NCI-H510A (cell line): ENCODE measurements around the gene ARRB1.
"Not testable (repeated sequence)": the region's sequence is repeated elsewhere in the genome, so short reads cannot be mapped to it uniquely, and the experiment has no call there.

Experiments used
- DNase-seq: peaks from one replicate; lab custom pipeline; 2025; lab: John Stamatoyannopoulos, UW

The ARRB1 gene

GRCh38 chr11:75342966-75343870 is 8.2 kb downstream of the ARRB1 start:
- peak; percentile 93 for DNase-seq

DNA sequence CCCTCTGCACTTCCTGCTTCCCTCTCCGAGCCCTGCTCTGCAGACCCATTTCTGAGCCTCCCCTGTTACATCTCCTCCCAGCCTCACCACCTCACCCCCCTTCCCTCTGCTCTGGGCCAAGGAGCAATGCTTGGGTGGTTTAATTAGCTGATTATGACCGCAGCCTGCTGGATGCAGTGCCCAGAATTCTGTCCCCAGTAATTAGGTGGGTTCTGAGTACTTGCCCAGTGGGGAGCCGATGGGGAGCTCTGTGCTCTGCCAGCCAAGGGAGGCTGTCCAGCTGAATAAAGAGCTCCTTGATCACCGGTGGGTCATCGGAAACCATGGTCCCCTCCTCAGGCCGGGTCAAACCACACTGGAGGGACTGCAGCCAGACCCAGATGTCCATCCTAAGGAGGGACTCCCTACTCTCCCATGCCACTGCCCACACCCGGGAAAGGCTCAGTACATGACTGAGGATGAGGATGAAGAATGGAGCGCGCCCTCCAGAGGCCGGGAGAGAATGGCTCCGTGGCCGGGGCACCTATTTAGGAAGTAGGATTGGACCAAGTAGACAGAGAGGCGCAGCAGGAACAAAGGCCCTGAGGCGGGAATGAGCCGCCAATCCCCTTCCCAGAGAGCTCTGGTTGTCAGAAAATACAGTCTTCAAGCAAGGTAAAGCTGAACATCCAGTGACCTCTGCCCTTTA is 9.1 kb downstream of the ARRB1 start:
- DNase-seq, result no peak

DNA sequence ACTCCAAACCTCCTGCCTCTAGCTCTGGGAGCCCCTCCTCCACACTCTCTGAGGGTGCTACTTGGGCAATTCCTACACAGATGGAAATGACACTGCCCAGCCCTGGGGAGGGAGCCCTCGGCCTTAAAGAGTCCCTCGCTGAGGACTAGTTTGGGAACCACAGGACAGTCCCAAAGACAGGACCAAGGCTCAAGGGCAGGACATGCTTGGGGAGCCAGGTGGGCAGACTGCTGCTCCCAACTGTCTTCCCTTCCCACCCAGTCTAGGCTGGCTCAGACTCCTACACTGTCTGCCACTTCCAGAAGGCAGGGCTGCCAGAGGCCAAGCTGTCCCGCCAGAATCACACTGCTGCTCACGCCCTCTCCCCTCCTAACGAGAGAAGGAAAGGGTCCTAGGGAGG is 9.8 kb downstream of the ARRB1 start:
- DNase-seq, result no peak

DNA sequence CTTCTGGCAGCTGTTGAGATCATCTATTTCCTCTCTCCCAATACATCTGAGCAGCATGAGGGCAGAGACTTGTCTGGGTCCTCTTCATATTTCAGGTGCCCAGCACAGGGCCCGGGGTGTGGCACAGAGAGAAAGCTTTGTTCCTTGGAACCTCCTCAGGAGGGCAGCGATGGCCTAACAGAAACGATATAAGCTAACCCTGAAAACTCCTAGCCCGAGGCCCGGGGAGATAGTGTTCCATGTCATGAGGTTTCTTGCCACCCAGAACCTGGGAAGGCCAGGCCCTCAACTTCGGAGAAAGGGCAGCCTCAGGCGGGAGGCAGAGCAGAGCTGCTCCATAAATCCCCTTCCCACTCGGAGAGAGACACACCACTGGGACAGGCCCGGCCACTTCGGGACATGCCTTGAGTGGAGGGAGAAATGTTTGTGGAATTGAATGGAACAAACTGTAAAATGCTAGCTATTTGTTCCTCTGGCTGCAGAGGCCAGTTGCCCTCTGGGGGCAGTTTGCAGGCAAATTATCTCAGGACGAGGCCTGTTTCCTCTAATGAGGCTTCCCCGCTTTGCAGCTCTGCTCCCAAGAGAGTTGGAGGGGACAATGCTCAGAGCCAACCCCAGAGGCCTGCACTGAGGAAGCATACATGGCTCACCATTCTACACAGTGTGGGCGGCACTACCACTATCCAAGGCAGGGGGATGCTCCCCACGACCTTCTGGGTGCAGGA is 11.6 kb downstream of the ARRB1 start:
- no peak for DNase-seq

GRCh38 chr11:75338516-75339208 is 12.8 kb downstream of the ARRB1 start:
- DNase-seq, result no peak

GRCh38 chr11:75337195-75337654 is 14.2 kb downstream of the ARRB1 start:
- no peak for DNase-seq

DNA sequence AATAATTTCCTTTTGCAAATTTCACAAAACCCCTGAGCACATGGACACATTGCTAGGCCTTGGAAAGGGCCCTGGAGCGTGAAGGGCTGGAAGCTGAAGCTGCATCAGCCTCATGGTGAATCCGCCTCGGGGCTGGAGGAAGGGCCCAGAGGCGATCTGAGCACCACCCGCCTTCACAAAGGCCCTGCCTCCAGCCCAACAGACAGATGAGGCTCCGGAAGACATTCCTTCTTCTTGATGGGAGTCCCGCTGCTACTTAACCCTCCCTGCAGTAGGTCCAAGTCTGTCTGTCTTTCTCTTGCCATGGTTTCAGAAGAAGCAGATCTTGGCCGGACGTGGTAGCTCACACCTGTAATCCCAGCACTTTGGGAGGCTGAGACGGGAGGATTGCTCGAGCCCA is 16.5 kb downstream of the ARRB1 start:
- no peak for DNase-seq

DNA sequence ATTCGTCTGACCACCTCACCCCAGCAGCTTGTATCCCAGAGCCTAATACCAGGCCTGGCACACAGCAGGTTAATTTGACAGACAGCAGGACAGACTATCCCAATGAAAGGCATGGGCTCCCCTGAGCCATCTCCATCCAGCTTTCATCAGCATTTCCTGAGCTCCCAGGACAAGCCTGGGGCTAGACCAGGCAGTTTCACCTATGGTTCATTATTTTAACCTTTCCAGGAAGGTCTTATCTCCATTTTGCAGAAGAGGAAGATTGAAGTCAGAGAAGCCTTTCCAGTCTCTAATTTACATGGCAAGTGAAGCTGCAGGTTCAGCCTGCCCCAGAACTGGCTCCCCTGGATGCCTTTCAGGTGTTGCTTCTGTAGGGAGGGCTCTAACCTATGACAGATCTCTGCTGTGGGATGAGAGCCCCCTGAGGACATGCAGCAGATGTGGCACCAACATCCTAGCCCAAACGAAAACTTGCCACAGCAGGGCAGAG is 17.0 kb downstream of the ARRB1 start:
- no peak for DNase-seq

DNA sequence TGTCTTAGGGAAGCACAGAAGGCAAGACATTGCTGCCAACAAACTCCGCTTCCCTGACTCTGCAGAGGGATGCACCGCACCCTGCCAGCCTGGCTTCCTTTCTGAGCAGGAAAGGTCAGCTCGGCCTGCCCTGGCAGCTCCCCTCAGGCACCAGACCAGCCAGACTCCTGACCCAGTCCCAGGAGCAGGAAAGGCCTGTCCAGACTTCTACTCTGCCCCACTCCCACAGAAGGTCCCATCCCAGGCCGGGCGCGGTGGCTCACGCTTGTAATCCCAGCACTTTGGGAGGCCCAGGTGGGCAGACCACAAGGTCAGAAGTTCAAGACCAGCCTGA is 17.7 kb downstream of the ARRB1 start:
- no peak for DNase-seq

GRCh38 chr11:75333022-75333806 is 18.2 kb downstream of the ARRB1 start:
- DNase-seq, result no peak

DNA sequence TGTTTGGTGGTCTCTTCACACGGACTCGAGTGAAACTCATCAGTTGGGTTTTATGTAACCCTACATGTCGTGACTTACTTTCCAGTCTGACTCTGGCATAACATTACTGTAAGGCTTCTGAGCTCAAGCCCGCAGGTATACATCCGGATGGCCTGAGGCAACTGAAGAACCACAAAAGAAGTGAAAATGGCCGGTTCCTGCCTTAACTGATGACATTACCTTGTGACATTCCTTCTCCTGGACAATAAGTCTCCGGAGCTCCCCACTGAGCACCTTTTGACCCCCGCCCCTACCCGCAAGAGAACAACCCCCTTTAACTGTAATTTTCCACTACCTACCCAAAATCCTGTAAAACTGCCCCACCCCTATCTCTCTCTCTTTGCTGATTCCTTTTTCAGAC is 19.7 kb downstream of the ARRB1 start:
- not testable (repeated sequence) for DNase-seq

DNA sequence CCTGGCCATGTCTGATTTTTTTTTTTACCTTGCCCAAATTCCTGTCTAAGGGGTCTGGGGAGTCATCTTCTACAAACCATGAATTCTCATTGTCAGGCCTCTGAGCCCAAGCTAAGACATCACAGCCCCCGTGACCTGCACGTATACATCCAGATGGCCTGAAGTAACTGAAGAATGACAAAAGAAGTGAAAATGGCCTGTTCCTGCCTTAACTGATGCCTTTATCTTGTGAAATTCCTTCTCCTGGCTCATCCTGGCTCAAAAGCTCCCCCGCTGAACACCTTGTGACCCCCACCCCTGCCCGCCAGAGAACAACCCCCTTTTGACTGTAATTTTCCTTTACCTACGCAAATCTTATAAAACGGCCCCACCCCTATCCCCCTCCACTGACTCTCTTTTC is 20.2 kb downstream of the ARRB1 start:
- DNase-seq, result not testable (repeated sequence)

DNA sequence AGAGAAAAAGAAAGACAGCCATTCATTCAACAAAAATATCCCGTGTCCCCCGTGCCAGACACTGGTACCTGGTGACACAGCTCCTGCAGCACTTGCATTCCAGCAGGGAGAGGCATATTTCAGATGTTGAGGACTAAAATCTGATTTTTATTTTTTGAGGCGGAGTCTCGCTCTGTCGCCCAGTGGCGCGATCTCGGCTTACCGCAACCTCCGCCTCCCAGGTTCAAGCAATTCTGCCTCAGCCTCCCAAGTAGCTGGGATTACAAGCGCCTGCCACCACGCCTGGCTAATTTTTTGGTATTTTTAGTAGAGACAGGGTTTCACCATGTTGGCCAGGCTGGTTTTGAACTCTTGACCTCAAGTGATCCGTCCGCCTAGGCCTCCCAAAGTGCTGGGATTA is 20.6 kb downstream of the ARRB1 start:
- not testable (repeated sequence) for DNase-seq

DNA sequence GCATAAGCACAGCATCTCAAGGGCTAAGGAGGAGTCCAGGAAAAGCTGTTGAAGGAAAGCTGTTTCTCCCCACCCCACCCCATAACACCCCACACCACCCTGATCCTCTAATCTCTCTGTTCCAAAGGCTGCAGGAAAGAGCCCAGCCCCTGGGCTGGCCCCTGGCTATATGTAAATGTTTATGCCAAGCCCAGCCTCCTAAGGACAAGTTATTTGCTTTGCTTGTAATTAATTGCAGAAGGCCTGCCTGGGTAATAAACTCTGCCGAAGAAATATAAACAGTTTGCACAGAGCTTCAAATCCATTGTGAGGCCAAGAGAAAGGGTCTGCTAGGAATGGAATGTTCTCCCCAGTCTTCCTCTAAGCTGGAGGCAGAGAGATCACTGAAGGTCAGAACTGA is 21.2 kb downstream of the ARRB1 start:
- DNase-seq, result no peak

- peak; percentile 84 for DNase-seq
Observed at GRCh38 chr11:75328426-75329277, 22.8 kb downstream of the ARRB1 start.

DNA sequence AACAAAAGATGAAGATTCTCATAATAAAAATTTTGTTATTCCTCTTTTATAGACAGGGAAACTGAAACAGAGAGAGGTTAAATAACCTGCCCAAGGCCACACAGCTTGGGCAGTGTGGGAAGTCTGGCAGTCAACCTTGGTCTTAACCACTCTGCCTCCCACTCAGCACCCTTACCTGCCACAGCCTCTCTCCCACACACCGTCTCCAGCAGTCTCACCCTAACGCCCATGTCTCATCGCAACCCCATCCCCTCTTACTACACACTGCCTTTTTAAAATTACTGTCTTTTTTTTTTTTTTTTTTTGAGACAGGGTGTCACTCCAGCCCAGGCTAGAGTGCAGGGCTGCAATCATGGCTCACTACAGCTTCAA is 25.0 kb downstream of the ARRB1 start:
- DNase-seq, result no peak

DNA sequence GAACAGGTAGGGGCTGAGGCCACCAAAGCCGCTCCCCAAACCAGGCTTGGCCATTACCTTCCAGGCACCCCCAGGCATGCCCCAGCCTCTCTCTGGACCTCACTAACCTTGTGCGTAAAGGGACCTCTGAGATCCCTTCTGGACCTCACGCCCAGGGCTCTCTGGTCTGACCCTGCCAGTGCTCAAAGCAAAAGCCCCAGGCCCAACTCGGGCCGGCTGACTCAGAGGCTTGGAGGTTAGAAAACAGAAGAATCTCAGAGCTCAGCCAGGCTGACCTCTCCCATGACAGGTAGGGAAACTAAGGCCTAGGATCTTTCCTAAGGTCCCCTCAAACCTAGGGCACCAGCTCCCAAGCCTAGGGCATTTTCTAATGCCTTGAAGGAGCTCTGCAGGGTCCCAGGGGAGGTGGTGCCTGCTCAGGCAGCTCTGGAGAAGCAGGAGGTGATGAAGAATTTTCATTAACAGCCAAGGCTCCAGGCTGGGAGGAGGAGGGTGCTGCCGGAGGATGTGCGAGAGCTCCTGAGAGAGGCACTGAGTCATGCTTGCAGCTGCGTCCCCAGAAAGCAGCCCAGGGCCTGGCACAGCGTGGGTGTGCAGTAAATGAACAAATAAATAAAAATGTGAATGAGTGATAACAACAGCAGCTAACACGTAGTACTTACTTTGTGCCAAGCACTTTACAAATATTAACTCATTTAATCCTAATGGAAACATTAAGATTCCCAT is 25.6 kb downstream of the ARRB1 start:
- no peak for DNase-seq

GRCh38 chr11:75324740-75325139 is 26.7 kb downstream of the ARRB1 start:
- no peak for DNase-seq

GRCh38 chr11:75324189-75324588 is 27.3 kb downstream of the ARRB1 start:
- DNase-seq, result no peak

GRCh38 chr11:75323609-75324008 is 27.9 kb downstream of the ARRB1 start:
- DNase-seq, result no peak
